ENCODE results near the gene THAP3.

DNA sequence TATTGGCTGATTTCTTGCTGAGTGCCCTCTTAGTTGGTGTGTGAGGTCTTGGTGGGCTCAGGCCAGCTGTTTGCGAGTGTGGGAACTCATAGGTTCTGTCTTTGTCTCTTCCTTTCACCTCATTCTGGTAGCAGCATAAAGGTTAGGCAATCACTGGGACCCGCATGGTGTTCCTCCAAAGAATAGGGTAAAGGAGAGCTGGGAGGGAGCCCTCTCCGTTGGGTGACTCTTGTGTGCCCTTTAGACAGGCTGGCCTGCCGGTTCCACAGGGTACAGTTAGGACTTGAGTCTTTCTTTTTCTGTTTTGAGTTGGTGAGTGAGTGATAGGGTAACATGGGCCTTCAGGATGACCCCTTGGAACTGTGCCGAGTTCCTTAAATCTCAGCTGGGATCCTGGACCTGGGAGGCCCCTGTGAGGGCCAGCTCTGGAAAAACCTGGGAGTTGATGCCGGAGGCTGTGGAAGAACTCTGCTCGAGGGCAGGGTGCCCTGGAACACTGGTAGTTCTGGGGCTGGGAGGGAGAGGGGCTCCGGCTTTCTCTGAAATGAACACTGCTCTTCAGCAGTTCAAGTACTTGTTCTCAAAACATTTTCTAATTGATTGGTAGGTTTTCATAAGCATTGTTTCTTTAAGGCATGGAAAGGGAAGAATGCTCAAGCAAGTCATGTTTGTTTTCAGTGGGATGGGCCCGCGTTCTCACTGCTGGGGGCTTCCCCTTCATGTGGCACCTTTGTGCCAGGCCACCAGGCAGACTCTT lies 2.1 kb upstream of the THAP3 start:
- TF ChIP-seq, protein P1, sequence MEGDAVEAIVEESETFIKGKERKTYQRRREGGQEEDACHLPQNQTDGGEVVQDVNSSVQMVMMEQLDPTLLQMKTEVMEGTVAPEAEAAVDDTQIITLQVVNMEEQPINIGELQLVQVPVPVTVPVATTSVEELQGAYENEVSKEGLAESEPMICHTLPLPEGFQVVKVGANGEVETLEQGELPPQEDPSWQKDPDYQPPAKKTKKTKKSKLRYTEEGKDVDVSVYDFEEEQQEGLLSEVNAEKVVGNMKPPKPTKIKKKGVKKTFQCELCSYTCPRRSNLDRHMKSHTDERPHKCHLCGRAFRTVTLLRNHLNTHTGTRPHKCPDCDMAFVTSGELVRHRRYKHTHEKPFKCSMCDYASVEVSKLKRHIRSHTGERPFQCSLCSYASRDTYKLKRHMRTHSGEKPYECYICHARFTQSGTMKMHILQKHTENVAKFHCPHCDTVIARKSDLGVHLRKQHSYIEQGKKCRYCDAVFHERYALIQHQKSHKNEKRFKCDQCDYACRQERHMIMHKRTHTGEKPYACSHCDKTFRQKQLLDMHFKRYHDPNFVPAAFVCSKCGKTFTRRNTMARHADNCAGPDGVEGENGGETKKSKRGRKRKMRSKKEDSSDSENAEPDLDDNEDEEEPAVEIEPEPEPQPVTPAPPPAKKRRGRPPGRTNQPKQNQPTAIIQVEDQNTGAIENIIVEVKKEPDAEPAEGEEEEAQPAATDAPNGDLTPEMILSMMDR (IDR thresholded peaks at IDR 0.05) = no peak
- TF ChIP-seq POLR2A (IDR thresholded peaks at IDR 0.05) = no peak

Measured in lower leg skin (tissue), 3 donors.